ENCODE results near the gene NFIA.

GRCh38 chr1:61348025-61348665 lies 265.8 kb downstream of the NFIA start:
- no peak for TF ChIP-seq CTCF (CRISPR knock-in tag; IDR thresholded peaks at IDR 0.05)
- no peak for TF ChIP-seq PHF21A (CRISPR knock-in tag; IDR thresholded peaks at IDR 0.05)
- TF ChIP-seq YY1 (IDR thresholded peaks at IDR 0.05; ENCODE audit: insufficient read depth, insufficient replicate concordance, low read depth, low read length), result no peak
- no peak for TF ChIP-seq ZSCAN30 (CRISPR knock-in tag; IDR thresholded peaks at IDR 0.05)
- TF ChIP-seq EEA1 (CRISPR knock-in tag; IDR thresholded peaks at IDR 0.05; ENCODE audit: borderline replicate concordance), result no peak
- no peak for TF ChIP-seq ZKSCAN5 (CRISPR knock-in tag; IDR thresholded peaks at IDR 0.05)
